NB4 (cell line): ENCODE results near the gene DENND1A.

Experiments used
- DNase-seq: peaks from one replicate; pipeline ENCODE4 v3.0.0; 2010; ENCODE audit warnings: low read depth
- H3K4me3 ChIP-seq: one replicate; pipeline ENCODE4 v1.5.1; 2011; ENCODE audit warnings: mild to moderate bottlenecking, low read depth, low read length, moderate library complexity
- MYC ChIP-seq: IDR thresholded peaks from 2 replicates; pipeline ENCODE4 v1.6.1; 2011; ENCODE audit warnings: low read depth, low read length
- POLR2A ChIP-seq: IDR thresholded peaks from 2 replicates; pipeline ENCODE4 v1.6.1; 2011; ENCODE audit warnings: mild to moderate bottlenecking; ENCODE audit not compliant: insufficient read length; ENCODE audit errors: extremely low read depth
- TF ChIP-seq, protein P1 (sequence below): IDR thresholded peaks from one replicate; pipeline ENCODE4 v1.5.1; 2012; ENCODE audit warnings: low read depth, low read length
- TF ChIP-seq, protein P2 (sequence below): IDR thresholded peaks from 2 replicates; pipeline ENCODE4 v1.6.1; 2011; ENCODE audit warnings: low read depth, low read length

The DENND1A gene

DNA sequence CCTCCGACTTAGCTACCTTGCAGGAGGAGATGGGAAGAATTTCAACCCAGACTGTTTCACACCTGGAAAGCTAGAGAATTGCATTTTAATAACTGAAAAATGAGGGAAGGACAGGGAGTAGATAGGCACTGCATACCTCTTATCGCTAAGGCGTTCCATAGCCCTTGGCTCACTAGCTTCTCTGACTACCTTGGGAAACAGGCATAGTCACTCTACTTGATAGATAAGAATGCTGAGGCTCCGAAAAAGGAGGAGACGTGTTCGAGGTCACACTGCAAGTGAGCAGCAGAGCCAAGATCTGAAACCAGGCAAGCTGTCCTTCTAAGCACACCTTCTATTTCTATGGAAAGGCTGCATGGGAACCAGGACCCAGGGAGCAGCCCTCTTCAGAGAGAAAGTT is 405.1 kb downstream of the DENND1A start:
- no peak overlapping the region for H3K4me3 ChIP-seq
- DNase-seq = no peak
- TF ChIP-seq POLR2A (no peak), MYC (no peak)
- TF ChIP-seq, protein P1, sequence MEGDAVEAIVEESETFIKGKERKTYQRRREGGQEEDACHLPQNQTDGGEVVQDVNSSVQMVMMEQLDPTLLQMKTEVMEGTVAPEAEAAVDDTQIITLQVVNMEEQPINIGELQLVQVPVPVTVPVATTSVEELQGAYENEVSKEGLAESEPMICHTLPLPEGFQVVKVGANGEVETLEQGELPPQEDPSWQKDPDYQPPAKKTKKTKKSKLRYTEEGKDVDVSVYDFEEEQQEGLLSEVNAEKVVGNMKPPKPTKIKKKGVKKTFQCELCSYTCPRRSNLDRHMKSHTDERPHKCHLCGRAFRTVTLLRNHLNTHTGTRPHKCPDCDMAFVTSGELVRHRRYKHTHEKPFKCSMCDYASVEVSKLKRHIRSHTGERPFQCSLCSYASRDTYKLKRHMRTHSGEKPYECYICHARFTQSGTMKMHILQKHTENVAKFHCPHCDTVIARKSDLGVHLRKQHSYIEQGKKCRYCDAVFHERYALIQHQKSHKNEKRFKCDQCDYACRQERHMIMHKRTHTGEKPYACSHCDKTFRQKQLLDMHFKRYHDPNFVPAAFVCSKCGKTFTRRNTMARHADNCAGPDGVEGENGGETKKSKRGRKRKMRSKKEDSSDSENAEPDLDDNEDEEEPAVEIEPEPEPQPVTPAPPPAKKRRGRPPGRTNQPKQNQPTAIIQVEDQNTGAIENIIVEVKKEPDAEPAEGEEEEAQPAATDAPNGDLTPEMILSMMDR = no peak
- TF ChIP-seq, protein P2, sequence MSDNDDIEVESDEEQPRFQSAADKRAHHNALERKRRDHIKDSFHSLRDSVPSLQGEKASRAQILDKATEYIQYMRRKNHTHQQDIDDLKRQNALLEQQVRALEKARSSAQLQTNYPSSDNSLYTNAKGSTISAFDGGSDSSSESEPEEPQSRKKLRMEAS = no peak

DNA sequence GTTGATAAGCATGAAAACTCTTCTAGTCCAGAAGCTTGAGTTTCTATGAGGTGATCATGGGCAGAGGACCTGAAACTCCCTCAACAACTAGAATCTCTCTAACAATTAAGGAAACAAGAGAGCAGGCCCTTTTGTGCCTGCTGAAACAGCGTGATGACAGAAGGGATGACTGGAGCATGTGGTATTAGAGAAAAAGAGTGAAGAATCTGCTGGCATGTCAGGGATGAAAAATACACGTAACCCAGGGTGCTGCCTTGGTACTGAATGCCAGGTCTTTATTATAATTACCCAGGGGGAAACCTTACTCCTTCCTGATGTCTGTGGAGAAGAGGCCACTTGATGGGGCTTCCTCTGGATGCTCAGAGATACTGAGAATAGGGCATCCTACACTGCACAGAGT is 406.1 kb downstream of the DENND1A start:
- no peak for DNase-seq
- TF ChIP-seq, protein P1 = no peak
- TF ChIP-seq, protein P2 = no peak
- TF ChIP-seq POLR2A = no peak
- no peak for TF ChIP-seq MYC
- H3K4me3 ChIP-seq = no peak overlapping the region

GRCh38 chr9:123523001-123523400 is 406.9 kb downstream of the DENND1A start:
- no peak for DNase-seq
- H3K4me3 ChIP-seq = no peak overlapping the region
- TF ChIP-seq POLR2A (no peak), MYC (no peak)
- TF ChIP-seq, protein P2 = no peak
- TF ChIP-seq, protein P1 = no peak

- TF ChIP-seq, protein P2 = no peak
- TF ChIP-seq POLR2A (no peak), MYC (no peak)
- TF ChIP-seq, protein P1 = no peak
- no peak overlapping the region for H3K4me3 ChIP-seq
- DNase-seq = no peak
Observed at GRCh38 chr9:123522251-123522650, 407.7 kb downstream of the DENND1A start.

GRCh38 chr9:123518338-123518737 is 411.6 kb downstream of the DENND1A start:
- no peak for DNase-seq
- TF ChIP-seq POLR2A (no peak), MYC (no peak)
- TF ChIP-seq, protein P1 = no peak
- TF ChIP-seq, protein P2 = no peak
- no peak overlapping the region for H3K4me3 ChIP-seq

DNA sequence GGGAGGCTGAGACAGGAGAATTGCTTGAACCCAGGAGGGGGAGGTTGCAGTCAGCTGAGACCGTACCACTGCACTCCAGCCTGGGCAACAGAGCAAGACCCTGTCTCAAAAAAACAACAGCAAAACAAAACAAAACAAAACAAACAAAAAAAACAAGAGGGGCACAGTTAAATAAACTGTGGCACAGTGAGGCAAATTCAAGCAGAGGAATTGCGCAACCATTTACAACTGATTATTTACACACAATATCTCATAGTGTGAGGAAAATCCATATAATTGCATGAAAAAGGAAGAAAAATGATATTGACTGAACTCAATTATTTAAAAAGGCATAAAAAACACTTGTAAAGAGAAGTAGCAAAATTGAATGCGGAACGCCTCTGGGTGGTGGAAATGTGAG is 412.4 kb downstream of the DENND1A start:
- H3K4me3 ChIP-seq = no peak overlapping the region
- TF ChIP-seq MYC = no peak
- TF ChIP-seq, protein P1 = no peak
- TF ChIP-seq, protein P2 = no peak
- no peak for TF ChIP-seq POLR2A
- DNase-seq = no peak
